ENCODE measurements around the gene KIF5C. TPM values are rescaled to one million over a fixed set of nuclear protein-coding genes. Genes with fewer than 3 reads are reported as not detected.

The KIF5C gene
- total RNA-seq, 1 donor from 2014 or later, result 24.3 TPM

DNA sequence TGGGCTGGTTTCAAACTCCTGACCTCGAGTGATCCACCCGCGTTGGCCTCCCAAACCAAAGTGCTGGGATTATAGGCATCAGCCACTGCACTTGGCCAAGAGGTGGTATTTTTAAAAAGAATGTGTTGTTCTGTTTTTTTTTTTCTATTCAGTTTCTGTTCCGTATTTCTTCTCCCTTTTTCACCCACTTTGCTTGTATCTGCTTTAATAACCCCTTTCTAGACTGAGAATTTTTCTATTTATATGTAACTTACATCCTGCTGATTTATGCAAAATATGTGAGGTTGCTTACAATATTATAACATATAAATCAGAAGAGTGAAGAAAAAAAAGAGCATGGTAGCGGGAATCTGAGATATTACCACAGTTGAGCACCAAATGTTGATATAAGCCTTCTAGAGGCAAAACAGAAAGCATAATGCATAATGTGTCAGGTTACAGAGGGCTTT, 146.3 kb downstream of the KIF5C start:
- Histone ChIP-seq H3K27me3 (ENCODE audit: insufficient read depth, low read length) (peaks cover 2% of the 10 kb centered on the region), H2AFZ (ENCODE audit: low read depth, low read length) (no peak overlapping the region), H3K27ac (ENCODE audit: low read depth, low read length) (no peak overlapping the region), H3K4me3 (ENCODE audit: insufficient read depth, low read depth, low read length) (no peak overlapping the region), H3K9me3 (ENCODE audit: insufficient read depth, low read depth, low read length) (no peaks in the 10 kb centered on the region), H3K4me2 (ENCODE audit: low read length) (no peak overlapping the region), H3K36me3 (ENCODE audit: insufficient read depth, low read length) (no peaks in the 10 kb centered on the region), H3K4me1 (ENCODE audit: insufficient read depth, low read length) (no peaks in the 10 kb centered on the region), H4K20me1 (ENCODE audit: insufficient read depth, low read length) (no peaks in the 10 kb centered on the region), H3K79me2 (ENCODE audit: insufficient read depth, low read length) (no peaks in the 10 kb centered on the region), H3K9ac (ENCODE audit: low read length) (no peak overlapping the region)
- Mint-ChIP-seq H3K4me1 (ENCODE audit: low read depth, unreplicated experiment) (peaks cover 4% of the 10 kb centered on the region), H3K4me3 (ENCODE audit: unreplicated experiment) (no peak overlapping the region), H3K9me3 (ENCODE audit: unreplicated experiment) (no peaks in the 10 kb centered on the region), H3K36me3 (ENCODE audit: low read depth, unreplicated experiment) (peaks cover 1% of the 10 kb centered on the region), H3K27me3 (ENCODE audit: low read depth, unreplicated experiment) (no peaks in the 10 kb centered on the region), H3K27ac (ENCODE audit: unreplicated experiment) (no peak overlapping the region)
- FAIRE-seq (no peak), DNase-seq (ENCODE audit: low read depth) (no peak)
- TF ChIP-seq EZH2 (IDR thresholded peaks at IDR 0.05; ENCODE audit: insufficient read depth, low read length), result no peak
- TF ChIP-seq, protein P1, sequence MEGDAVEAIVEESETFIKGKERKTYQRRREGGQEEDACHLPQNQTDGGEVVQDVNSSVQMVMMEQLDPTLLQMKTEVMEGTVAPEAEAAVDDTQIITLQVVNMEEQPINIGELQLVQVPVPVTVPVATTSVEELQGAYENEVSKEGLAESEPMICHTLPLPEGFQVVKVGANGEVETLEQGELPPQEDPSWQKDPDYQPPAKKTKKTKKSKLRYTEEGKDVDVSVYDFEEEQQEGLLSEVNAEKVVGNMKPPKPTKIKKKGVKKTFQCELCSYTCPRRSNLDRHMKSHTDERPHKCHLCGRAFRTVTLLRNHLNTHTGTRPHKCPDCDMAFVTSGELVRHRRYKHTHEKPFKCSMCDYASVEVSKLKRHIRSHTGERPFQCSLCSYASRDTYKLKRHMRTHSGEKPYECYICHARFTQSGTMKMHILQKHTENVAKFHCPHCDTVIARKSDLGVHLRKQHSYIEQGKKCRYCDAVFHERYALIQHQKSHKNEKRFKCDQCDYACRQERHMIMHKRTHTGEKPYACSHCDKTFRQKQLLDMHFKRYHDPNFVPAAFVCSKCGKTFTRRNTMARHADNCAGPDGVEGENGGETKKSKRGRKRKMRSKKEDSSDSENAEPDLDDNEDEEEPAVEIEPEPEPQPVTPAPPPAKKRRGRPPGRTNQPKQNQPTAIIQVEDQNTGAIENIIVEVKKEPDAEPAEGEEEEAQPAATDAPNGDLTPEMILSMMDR (IDR thresholded peaks at IDR 0.05; ENCODE audit: insufficient read depth, low read depth, low read length), result no peak

- no peak overlapping the region for H3K9ac ChIP-seq (ENCODE audit: low read length)
- H3K27me3 ChIP-seq (ENCODE audit: insufficient read depth, low read length), result peaks cover 2% of the 10 kb centered on the region
- DNase-seq (ENCODE audit: low read depth) (no peak), FAIRE-seq (no peak)
- Mint-ChIP-seq H3K27ac (ENCODE audit: unreplicated experiment) (no peak overlapping the region), H3K4me3 (ENCODE audit: unreplicated experiment) (no peak overlapping the region), H3K9me3 (ENCODE audit: unreplicated experiment) (no peaks in the 10 kb centered on the region), H3K4me1 (ENCODE audit: low read depth, unreplicated experiment) (no peaks in the 10 kb centered on the region), H3K36me3 (ENCODE audit: low read depth, unreplicated experiment) (peaks cover 1% of the 10 kb centered on the region), H3K27me3 (ENCODE audit: low read depth, unreplicated experiment) (no peaks in the 10 kb centered on the region)
- no peak overlapping the region for H3K4me2 ChIP-seq (ENCODE audit: low read length)
- H2AFZ ChIP-seq (ENCODE audit: low read depth, low read length), result no peak overlapping the region
- H3K27ac ChIP-seq (ENCODE audit: low read depth, low read length), result no peak overlapping the region
- H3K9me3 ChIP-seq (ENCODE audit: insufficient read depth, low read depth, low read length), result no peaks in the 10 kb centered on the region
- no peaks in the 10 kb centered on the region for H4K20me1 ChIP-seq (ENCODE audit: insufficient read depth, low read length)
- TF ChIP-seq, protein P1 (IDR thresholded peaks at IDR 0.05; ENCODE audit: insufficient read depth, low read depth, low read length), result no peak
- no peak for TF ChIP-seq EZH2 (IDR thresholded peaks at IDR 0.05; ENCODE audit: insufficient read depth, low read length)
- H3K4me3 ChIP-seq (ENCODE audit: insufficient read depth, low read depth, low read length), result no peak overlapping the region
- no peaks in the 10 kb centered on the region for H3K79me2 ChIP-seq (ENCODE audit: insufficient read depth, low read length)
- H3K36me3 ChIP-seq (ENCODE audit: insufficient read depth, low read length), result no peaks in the 10 kb centered on the region
- H3K4me1 ChIP-seq (ENCODE audit: insufficient read depth, low read length), result no peaks in the 10 kb centered on the region
Observed at GRCh38 chr2:149021761-149022160, 146.7 kb downstream of the KIF5C start.

DNA sequence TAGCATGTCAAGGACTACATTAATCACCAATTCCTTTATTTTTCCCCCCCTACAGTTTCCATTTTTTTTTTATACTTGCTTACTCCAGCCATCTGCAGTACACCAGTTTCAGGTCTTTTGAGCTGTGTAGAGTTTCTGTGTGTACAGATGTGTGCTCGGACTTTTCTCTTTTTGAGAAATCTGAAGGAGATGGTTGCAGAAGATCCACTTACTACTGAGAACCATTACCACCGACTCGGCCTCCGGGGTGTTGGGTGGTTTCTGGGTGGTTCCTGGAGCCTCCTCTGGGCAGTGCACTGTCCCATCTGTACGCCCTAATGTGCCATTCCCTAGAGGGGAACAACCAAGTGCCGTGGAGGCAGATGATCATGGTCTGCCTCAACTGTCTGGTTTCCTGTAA, 148.1 kb downstream of the KIF5C start:
- no peak overlapping the region for H3K4me3 ChIP-seq (ENCODE audit: insufficient read depth, low read depth, low read length)

More for the DNA sequence above, 148.1 kb downstream of the KIF5C start:
- TF ChIP-seq, protein P1 (IDR thresholded peaks at IDR 0.05; ENCODE audit: insufficient read depth, low read depth, low read length), result no peak
- TF ChIP-seq EZH2 (IDR thresholded peaks at IDR 0.05; ENCODE audit: insufficient read depth, low read length), result no peak
- no peak overlapping the region for H2AFZ ChIP-seq (ENCODE audit: low read depth, low read length)
- no peaks in the 10 kb centered on the region for H3K9me3 Mint-ChIP-seq (ENCODE audit: unreplicated experiment)
- peaks cover 2% of the 10 kb centered on the region for H3K27me3 ChIP-seq (ENCODE audit: insufficient read depth, low read length)
- no peak overlapping the region for H3K4me2 ChIP-seq (ENCODE audit: low read length)
- FAIRE-seq, result no peak
- no peak overlapping the region for H3K9ac ChIP-seq (ENCODE audit: low read length)
- H3K79me2 ChIP-seq (ENCODE audit: insufficient read depth, low read length), result no peaks in the 10 kb centered on the region
- H3K4me1 ChIP-seq (ENCODE audit: insufficient read depth, low read length), result no peaks in the 10 kb centered on the region
- no peaks in the 10 kb centered on the region for H3K9me3 ChIP-seq (ENCODE audit: insufficient read depth, low read depth, low read length)
- H3K27ac ChIP-seq (ENCODE audit: low read depth, low read length), result no peak overlapping the region
- H3K4me3 Mint-ChIP-seq (ENCODE audit: unreplicated experiment), result no peak overlapping the region
- H3K4me1 Mint-ChIP-seq (ENCODE audit: low read depth, unreplicated experiment), result peaks cover 4% of the 10 kb centered on the region
- DNase-seq (ENCODE audit: low read depth), result no peak
- no peaks in the 10 kb centered on the region for H4K20me1 ChIP-seq (ENCODE audit: insufficient read depth, low read length)
- no peaks in the 10 kb centered on the region for H3K36me3 ChIP-seq (ENCODE audit: insufficient read depth, low read length)
- no peak overlapping the region for H3K27ac Mint-ChIP-seq (ENCODE audit: unreplicated experiment)
- no peaks in the 10 kb centered on the region for H3K27me3 Mint-ChIP-seq (ENCODE audit: low read depth, unreplicated experiment)
- peaks cover 1% of the 10 kb centered on the region for H3K36me3 Mint-ChIP-seq (ENCODE audit: low read depth, unreplicated experiment)

Measured in astrocyte (in vitro differentiated cells and primary cell).